ENCODE data around the gene CPPED1.

The CPPED1 gene

DNA sequence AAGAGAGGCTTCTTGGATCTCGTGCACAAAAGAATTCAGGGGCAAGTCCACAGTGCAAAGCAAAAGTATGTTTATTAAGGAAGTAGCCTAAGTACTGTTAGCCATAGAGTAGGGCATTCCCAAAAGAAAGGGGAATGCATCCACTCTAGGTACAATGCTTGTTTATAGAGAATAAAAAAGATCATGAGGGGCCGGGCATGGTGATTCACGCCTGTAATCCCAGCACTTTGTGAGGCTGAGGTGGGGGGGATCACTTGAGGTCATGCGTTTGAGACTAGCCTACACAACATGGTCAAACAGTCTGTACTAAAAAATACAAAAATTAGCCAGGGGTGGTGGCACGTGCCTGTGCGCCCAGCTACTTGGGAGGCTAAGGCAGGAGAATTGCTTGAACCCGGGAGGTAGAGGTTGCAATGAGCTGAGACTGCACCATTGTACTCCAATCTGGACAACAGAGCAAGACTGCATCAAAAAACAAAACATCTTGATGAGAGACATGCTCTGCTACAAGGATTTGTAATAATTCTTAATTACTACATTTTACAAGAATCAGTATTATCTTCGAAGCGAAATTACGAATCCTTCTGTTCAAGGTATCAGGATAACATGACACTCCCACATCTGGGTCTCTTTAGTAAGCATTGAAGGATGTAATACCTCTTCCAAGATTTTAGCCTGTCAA is 191.6 kb downstream of the CPPED1 start:
- no peak for DNase-seq (ENCODE audit: low read depth in 3 of 3, low spot score in 1 of 3)

DNA sequence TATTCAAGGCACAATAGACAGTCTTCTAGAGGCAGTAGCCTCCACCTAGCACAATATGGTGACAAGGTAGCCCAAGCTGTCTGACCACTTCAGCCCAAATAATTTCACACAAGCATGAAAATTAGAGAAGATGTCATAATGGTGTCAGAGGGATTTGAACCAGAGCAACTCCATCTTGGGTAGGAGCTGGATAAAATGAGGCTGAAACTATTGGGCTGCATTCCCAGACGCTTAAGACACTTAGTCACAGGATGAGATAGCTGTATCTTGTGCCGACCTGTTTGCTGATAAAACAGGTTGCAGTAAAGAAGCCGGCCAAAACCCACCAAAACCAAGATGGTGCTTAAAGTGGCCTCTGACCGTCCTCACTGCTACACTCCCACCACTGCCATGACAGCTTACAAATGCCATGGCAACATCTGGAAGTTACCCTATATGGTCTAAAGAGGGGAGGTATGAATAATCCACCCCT is 192.6 kb downstream of the CPPED1 start:
- DNase-seq (ENCODE audit: low read depth in 3 of 3, low spot score in 1 of 3): no peak

DNA sequence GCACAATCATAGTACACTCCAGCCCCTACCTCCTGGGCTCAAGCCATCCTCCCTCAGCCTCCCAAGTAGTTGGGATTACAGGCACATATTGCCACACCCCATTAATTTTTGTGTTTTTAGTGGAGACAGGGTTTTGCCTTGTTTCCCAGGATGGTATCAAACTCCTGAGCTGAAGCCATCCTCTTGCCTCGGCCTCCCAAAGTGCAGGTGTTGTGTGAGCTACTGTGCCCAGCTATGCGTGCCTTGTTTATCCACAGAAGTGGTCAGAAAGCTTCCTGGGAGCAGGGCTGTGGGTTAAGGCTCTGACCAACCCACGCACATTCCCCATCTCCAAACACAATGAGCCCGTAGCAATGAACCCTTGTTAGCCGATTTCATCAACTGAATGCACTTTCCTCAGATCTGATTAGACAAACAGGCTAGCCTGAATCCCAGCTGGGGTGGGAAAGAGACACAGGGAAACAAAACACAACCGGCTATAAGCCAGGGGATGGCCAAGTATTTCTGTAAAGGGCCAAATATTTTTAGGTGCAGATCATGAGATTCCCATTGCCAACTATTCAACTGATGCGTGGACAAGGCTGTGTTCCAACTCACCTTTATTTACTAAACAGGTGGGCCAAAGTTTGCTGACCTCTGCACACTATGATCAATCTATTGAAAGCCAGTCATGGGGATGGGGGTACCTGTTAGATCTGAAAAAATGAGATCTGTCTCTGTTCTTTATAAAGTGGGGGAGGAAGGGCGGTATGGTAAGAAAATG is 193.6 kb downstream of the CPPED1 start:
- DNase-seq (ENCODE audit: low read depth in 3 of 3, low spot score in 1 of 3): no peak
